SK-MEL-5 (cell line): Measurements from ENCODE around the gene MRPS33. TPM values are rescaled to one million over a fixed set of nuclear protein-coding genes. Genes with fewer than 3 reads are reported as not detected.
"Not testable (repeated sequence)": the region's sequence is repeated elsewhere in the genome, so short reads cannot be mapped to it uniquely, and the experiment has no call there.

Experiments used
- DNase-seq: peaks from one replicate; pipeline ENCODE4 v3.0.0-alpha.2; 2016; ENCODE audit warnings: low read depth, low spot score
- in situ Hi-C: cut with HindIII; loops from 2 replicates; pipeline ENCODE4 v1.10.0; 2016; ENCODE audit warnings: low sequenced_read_pairs, high pct_unique_total_duplicates, low pct_unique_long_range_greater_than_20kb
- small RNA-seq, 2 experiments: library from RNA; depleted of rRNA; stranded (forward); fragments of <200 nt; gene quantifications; one replicate each; pipeline ENCODE3, GENCODE V24; 2014
- total RNA-seq: library from RNA; depleted of rRNA; stranded (reverse); fragments of >200 nt; shearing (Covaris generic); gene quantifications from 2 replicates; pipeline ENCODE4 v1.2.3, GENCODE V29; 2014; rRNA removed

Gene MRPS33
- total RNA-seq, 1 experiment from 2014 or later = 136 TPM

- in situ Hi-C loops = no loop called here
- no peak for DNase-seq
These were observed 41.6 kb downstream of the MRPS33 start for GRCh38 chr7:140972876-140973829.

- no peak for DNase-seq
- in situ Hi-C loops = no loop called here
These were observed 42.4 kb downstream of the MRPS33 start for GRCh38 chr7:140972344-140972743.

GRCh38 chr7:140967438-140967837, 47.3 kb downstream of the MRPS33 start:
- in situ Hi-C loops = no loop called here
- no peak for DNase-seq

- in situ Hi-C loops = no loop called here
- no peak for DNase-seq
These were observed 48.1 kb downstream of the MRPS33 start for GRCh38 chr7:140966561-140967233.

GRCh38 chr7:140961117-140961516, 53.6 kb downstream of the MRPS33 start:
- DNase-seq = no peak
- in situ Hi-C loops = no loop called here

- DNase-seq, in situ Hi-C loops: not testable (repeated sequence)
These were observed 57.8 kb downstream of the MRPS33 start for GRCh38 chr7:140956997-140957396.

Small RNA genes lying within 50 kb of the gene (small RNA-seq; reads per million reads assigned to genes)
- 0 reads per million in 2 experiments for gene RNU4-74P

Other genes starting within 250 kb of the MRPS33 start
- 12.5 and 15.7 TPM in 2 replicates for gene BRAF, start 90.0 kb downstream of the MRPS33 start, total RNA-seq
- 0.21 and 0.48 TPM in 2 replicates for gene TMEM178B, start 59.1 kb upstream of the MRPS33 start, total RNA-seq